Dermis lymphatic vessel endothelial cell (primary cell): ENCODE measurements around the gene TMEM273. TPM values are rescaled to one million over a fixed set of nuclear protein-coding genes. Genes with fewer than 3 reads are reported as not detected.

ENCODE experiments used
- total RNA-seq: library from RNA; depleted of rRNA; stranded (reverse); fragments of >200 nt; gene quantifications from 2 replicates; pipeline ENCODE4 v1.2.1, GENCODE V29; 2014

Gene TMEM273
- total RNA-seq, result 5.6 and 29.3 TPM in 2 replicates

DNA sequence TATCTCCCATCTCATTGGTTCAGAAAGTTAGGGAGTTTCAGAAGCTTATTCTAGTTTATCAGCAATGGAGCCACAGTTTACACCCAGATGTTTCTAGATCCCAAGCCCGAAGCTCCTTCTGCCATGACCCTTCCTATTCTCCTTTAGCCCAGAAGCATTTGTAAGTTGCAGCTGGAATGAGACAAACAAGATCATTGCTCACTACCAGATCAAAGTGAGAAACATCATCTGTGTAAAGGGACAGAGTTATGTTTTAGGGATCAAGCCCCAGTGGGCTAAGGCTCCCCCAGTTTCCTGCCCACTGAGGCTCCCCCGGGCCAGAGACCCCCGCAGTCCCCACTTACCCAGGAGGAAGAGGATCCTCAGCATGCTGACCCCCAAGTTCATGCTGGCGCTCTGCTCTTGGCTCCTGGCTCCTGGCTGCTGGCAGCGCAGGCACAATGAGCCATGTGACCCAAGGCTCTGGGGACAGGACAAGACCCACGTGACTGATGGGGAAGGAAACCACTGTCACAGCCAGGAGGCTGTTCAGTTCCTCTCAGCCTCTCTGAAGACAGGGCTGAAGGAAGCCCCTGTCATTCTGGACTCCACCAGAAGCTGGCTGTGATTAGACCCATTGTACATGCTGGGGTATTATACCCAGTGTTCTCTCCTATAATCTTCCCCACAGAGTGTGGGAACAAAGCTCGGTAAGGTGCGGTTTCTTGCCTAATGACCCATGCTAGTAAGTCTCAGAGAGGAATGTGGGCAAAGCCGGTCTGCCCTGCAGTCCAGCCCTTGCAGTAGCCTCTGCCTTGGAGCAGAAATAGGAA is at the start of gene TMEM273:
TMEM273 (minus strand) TSS at position 442 of the 812 bp plus-strand sequence; CDS start at position 387, 55 bp downstream.

DNA sequence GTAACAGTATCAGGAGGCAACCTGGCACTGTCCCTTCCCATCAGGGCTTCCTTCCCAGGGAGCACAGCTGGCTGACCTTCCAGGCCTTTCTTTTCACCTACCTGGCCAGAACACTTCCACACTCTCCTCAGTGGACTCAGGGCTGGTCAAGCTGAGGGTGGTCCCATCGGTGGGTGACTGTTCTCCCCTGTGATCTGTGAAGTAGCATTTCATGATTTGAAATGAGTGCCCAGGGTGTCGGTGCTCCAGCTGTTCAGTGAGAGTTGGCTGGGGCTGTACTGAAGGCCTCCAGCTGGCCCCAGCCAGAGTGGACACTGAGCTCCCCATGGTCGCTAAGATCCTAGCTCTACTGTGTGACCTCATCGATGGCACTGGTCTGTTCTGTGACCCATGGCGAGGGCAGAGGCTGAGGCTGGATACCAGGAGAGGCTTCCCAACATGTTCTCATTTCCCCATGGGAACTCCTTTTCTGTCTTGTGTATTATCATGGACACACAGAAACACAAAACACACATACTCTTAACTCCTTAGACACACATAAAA is 54.4 kb downstream of the TMEM273 start, which contains the start of gene FAM170B:
FAM170B (minus strand) TSS at position 316 of the 543 bp plus-strand sequence; CDS start at position 213, 103 bp downstream.

GRCh38 chr10:49115015-49115795 is 73.0 kb downstream of the TMEM273 start, which contains the start of gene VSTM4:
TSS of gene VSTM4 (minus strand) at chr10:49115522. CDS start at chr10:49115485, 37 bp downstream.

Other genes with a start within 250 kb of the TMEM273 start
- under 0.01 TPM in 1 of 2 replicates, not detected in the other for gene LRRC18, start 248.6 kb downstream of the TMEM273 start, total RNA-seq
- gene VSTM4, start 72.9 kb downstream of the TMEM273 start, total RNA-seq, result 0.65 and 2.8 TPM in 2 replicates
- not detected in 2 replicates for gene FAM170B, start 54.4 kb downstream of the TMEM273 start, total RNA-seq
- gene C10orf71, start 110.8 kb upstream of the TMEM273 start, total RNA-seq, result not detected in 2 replicates
- gene DRGX, start 207.7 kb upstream of the TMEM273 start, total RNA-seq, result not detected in 2 replicates